A549 (cell line): ENCODE measurements around the gene FAM174B. TPM values are rescaled to one million over a fixed set of nuclear protein-coding genes. Genes with fewer than 3 reads are reported as not detected.

Source experiments
- ATAC-seq, 2 experiments: fragments of 200-7000 bp in 1 of 2; fragments of >200 bp in 1 of 2; cut with Nextera tagmentation in 1 of 2; cut with Tn5 transposase in 1 of 2; 3 replicates each; pipeline versions ENCODE4 v1.8.0 to v1.9.1; 2018 to 2020; ENCODE audit warnings: mild to moderate bottlenecking in 1 of 2, moderate library complexity in 1 of 2
- CTCF ChIA-PET: fragments of 300-600 bp; sonication (Branson Sonifier 250); formaldehyde crosslinking; extraction: SDS; loops from one replicate; lab custom pipeline; 2021; ENCODE audit warnings: antibody characterized with exemption, inconsistent platforms; lab: Yijun Ruan, JAX
- POLR2A ChIA-PET: fragments of 350-600 bp; formaldehyde crosslinking; extraction: SDS; loops from one replicate; lab custom pipeline; 2021; ENCODE audit warnings: antibody characterized with exemption, inconsistent platforms; lab: Yijun Ruan, JAX
- DNase-seq, 2 experiments: peaks; one replicate each; pipeline versions ENCODE4 v3.0.0 to v3.0.0-alpha.2; 2011 to 2016; ENCODE audit warnings: low read depth in 1 of 2, low spot score in 1 of 2
- FAIRE-seq: peaks from 2 replicates; lab custom pipeline; 2011; peaks lifted over from hg19 to GRCh38; lab: Jason Lieb, UNC
- H3K27ac ChIP-seq, 2 experiments: fragments of >200 bp; sonication (Bioruptor Twin); formaldehyde crosslinking; 3 replicates each; pipeline ENCODE4 v1.5.1; 2016 to 2017
- H3K4me1 ChIP-seq: fragments of >200 bp; sonication (Bioruptor Twin); formaldehyde crosslinking; 3 replicates; pipeline ENCODE4 v1.6.1; 2016
- H3K4me2 ChIP-seq: fragments of >200 bp; sonication (Bioruptor Twin); formaldehyde crosslinking; 3 replicates; pipeline ENCODE4 v1.6.1; 2016
- H3K4me3 ChIP-seq: fragments of >200 bp; sonication (Bioruptor Twin); formaldehyde crosslinking; 3 replicates; pipeline ENCODE4 v1.5.1; 2016
- H3K9me3 ChIP-seq: fragments of >200 bp; sonication (Bioruptor Twin); formaldehyde crosslinking; 3 replicates; pipeline ENCODE4 v1.6.1; 2016
- CBX2 ChIP-seq: fragments of 200-600 bp; sonication (generic); IDR thresholded peaks from 2 replicates; pipeline ENCODE4 v1.6.1; 2016; ENCODE audit warnings: low read depth, mild to moderate bottlenecking, borderline replicate concordance
- CHD2 ChIP-seq: fragments of 150-350 bp; IDR thresholded peaks from 2 replicates; pipeline ENCODE4 v1.6.1; 2014; ENCODE audit warnings: low read length; ENCODE audit not compliant: partially characterized antibody
- CHD4 ChIP-seq: fragments of 200-600 bp; sonication (generic); IDR thresholded peaks from 2 replicates; pipeline ENCODE4 v1.6.1; 2016; ENCODE audit warnings: antibody characterized with exemption, mild to moderate bottlenecking, borderline replicate concordance
- EHMT2 ChIP-seq: fragments of 200-600 bp; sonication (generic); IDR thresholded peaks from 2 replicates; pipeline ENCODE4 v1.6.1; 2016; ENCODE audit warnings: antibody characterized with exemption, low read depth, mild to moderate bottlenecking, moderate library complexity
- ESRRA ChIP-seq: fragments of 150-350 bp; IDR thresholded peaks from 2 replicates; pipeline ENCODE4 v1.6.1; 2014; ENCODE audit warnings: mild to moderate bottlenecking, low read length, borderline replicate concordance
- FOXS1 ChIP-seq: fragments of 250-450 bp; sonication (Bioruptor Pico); IDR thresholded peaks from 2 replicates; pipeline ENCODE4 v1.5.0; 2020; ENCODE audit warnings: mild to moderate bottlenecking, moderate library complexity
- HOXA7 ChIP-seq: fragments of 250-450 bp; sonication (Bioruptor Pico); IDR thresholded peaks from 2 replicates; pipeline ENCODE4 v1.5.0; 2020; ENCODE audit warnings: mild to moderate bottlenecking, moderate library complexity
- KDM1A ChIP-seq: fragments of 200-600 bp; sonication (generic); IDR thresholded peaks from 2 replicates; pipeline ENCODE4 v1.6.1; 2016; ENCODE audit warnings: low read depth, mild to moderate bottlenecking
- MYC ChIP-seq: IDR thresholded peaks from 2 replicates; pipeline ENCODE4 v1.6.1; 2012; ENCODE audit warnings: mild to moderate bottlenecking, inconsistent platforms, low read length, improper control_type of control experiment, borderline replicate concordance
- NFE2L2 ChIP-seq: fragments of 150-350 bp; conservative IDR thresholded peaks from 2 replicates; pipeline ENCODE4 v1.6.1; 2014; ENCODE audit warnings: low read length
- NPAS2 ChIP-seq: fragments of 250-450 bp; sonication (Bioruptor Pico); IDR thresholded peaks from 2 replicates; pipeline ENCODE4 v1.8.0; 2022; ENCODE audit warnings: mild to moderate bottlenecking, moderate library complexity, borderline replicate concordance
- NR3C1 ChIP-seq: fragments of >200 bp; sonication (Bioruptor Twin); formaldehyde crosslinking; IDR thresholded peaks from 3 replicates; pipeline ENCODE4 v1.6.1; 2017
- POLR2A ChIP-seq: IDR thresholded peaks from 2 replicates; pipeline ENCODE4 v1.6.1; 2012; ENCODE audit warnings: mild to moderate bottlenecking, low read length
- RAD21 ChIP-seq, 2 experiments: fragments of >200 bp in 1 of 2; sonication (Bioruptor Twin) in 1 of 2; formaldehyde crosslinking in 1 of 2; IDR thresholded peaks in 1 of 2; conservative IDR thresholded peaks in 1 of 2; 2 replicates in 1 of 2; 3 replicates in 1 of 2; pipeline ENCODE4 v1.6.1; 2012 to 2018; ENCODE audit warnings: inconsistent platforms in 1 of 2
- RNF2 ChIP-seq: fragments of 200-600 bp; sonication (generic); IDR thresholded peaks from 2 replicates; pipeline ENCODE4 v1.6.1; 2016; ENCODE audit warnings: low read depth, mild to moderate bottlenecking, antibody characterized with exemption, moderate library complexity, borderline replicate concordance
- SREBF2 ChIP-seq: fragments of 450-650 bp; IDR thresholded peaks from 2 replicates; pipeline ENCODE4 v1.6.1; 2014; ENCODE audit warnings: mild to moderate bottlenecking, moderate library complexity
- ZFP36 ChIP-seq: fragments of 450-650 bp; IDR thresholded peaks from 2 replicates; pipeline ENCODE4 v1.6.1; 2014; ENCODE audit warnings: borderline replicate concordance; ENCODE audit not compliant: partially characterized antibody
- ZNF302 ChIP-seq: fragments of 250-450 bp; sonication (Bioruptor Pico); IDR thresholded peaks from 2 replicates; pipeline ENCODE4 v1.9.0; 2021; ENCODE audit warnings: inconsistent platforms, mild to moderate bottlenecking, moderate library complexity
- WGBS: methylation state at CpG from one replicate; pipeline ENCODE4 v1.1.6; 2017; ENCODE audit errors: missing lambda C conversion rate; 5-methylcytosine and 5-hydroxymethylcytosine counted together
- polyA plus RNA-seq, 4 experiments: library from polyadenylated mRNA; depleted of rRNA in 3 of 4; stranded (reverse); fragments of >200 nt; fragmentation: RNase III in 1 of 4; extraction: RNeasy Plus Mini Kit Qiagen cat#74134 plus additional on column Dnase treatment in 1 of 4; gene quantifications; 2 replicates in 3 of 4; 3 replicates in 1 of 4; pipeline ENCODE4 v1.2.3, GENCODE V29; 2011 to 2017
- TF ChIP-seq, protein P1 (sequence below): IDR thresholded peaks from 2 replicates; pipeline ENCODE4 v1.6.1; 2012
- TF ChIP-seq, protein P2 (sequence below): fragments of 250-450 bp; sonication (Bioruptor Pico); IDR thresholded peaks from 2 replicates; pipeline ENCODE4 v1.5.0; 2021; ENCODE audit warnings: mild to moderate bottlenecking, moderate library complexity, borderline replicate concordance
- TF ChIP-seq, protein P3 (sequence below): fragments of 150-350 bp; IDR thresholded peaks from 2 replicates; pipeline ENCODE4 v1.6.1; 2014; ENCODE audit warnings: low read depth, mild to moderate bottlenecking, low read length

Gene FAM174B
- polyA plus RNA-seq, 2 of the 4 experiments (the other 2 are of a cell fraction), result 4.6 to 13.9 TPM

DNA sequence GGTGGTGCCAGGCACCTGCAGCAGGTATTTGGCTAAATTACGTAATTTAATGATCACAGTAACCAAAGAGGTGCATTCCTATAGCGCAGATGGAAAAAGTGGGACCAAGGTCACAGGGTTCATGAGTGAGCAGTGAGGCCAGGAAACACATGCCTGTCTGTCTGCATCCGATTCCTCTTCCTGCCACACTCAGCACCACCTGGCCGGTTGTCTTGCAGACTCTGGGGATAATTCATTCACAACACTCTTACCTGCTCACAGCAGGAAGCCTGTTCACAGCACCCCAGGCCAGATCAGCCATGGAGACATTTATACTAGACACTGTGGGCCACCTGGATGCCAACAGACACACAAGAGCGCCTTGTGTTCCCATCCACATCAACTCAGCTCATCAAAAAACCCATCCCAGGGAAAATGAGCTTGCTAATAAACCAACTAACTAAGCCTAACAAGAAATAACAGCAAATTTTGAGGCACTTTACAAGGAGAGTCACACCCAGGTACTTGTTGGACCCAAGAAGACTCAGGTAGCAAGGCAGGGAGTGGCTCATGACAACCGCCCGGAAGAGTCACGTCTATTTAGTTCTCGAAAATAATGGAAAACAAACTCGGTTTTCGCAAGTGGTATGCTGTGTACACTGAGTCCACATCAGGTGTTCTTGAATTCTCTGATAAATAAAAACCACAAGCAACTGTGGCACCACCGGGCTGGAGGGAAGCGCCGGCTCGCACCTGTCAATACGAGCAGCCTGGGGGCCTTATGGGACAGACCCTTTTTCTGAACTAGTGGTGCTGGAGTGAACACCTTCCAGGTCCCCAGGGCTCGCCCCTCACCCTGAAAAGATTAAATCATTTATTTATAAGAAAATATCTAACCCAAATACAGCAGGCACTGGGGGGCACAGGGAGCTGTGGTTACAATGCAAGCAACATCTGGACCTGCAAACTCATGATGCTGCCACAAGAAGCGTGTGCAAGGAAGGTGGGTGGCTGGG lies 40.5 kb downstream of the FAM174B start:
- DNase-seq, result no peak
- 90% methylated on average over 18 of the region's 18 CpGs for WGBS
- TF ChIP-seq, protein P1, sequence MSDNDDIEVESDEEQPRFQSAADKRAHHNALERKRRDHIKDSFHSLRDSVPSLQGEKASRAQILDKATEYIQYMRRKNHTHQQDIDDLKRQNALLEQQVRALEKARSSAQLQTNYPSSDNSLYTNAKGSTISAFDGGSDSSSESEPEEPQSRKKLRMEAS, result no peak
- TF ChIP-seq RNF2, result no peak
- TF ChIP-seq NPAS2, result no peak
- TF ChIP-seq HOXA7, result no peak
- TF ChIP-seq RAD21 (conservative IDR thresholded peaks at IDR 0.05 in 1 of 2, IDR thresholded peaks at IDR 0.05 in 1 of 2), result no peak
- TF ChIP-seq CHD2, result no peak
- no peak for TF ChIP-seq SREBF2
- TF ChIP-seq CBX2, result no peak
- no peak for TF ChIP-seq KDM1A
- no peak for TF ChIP-seq FOXS1 (CRISPR knock-in tag)
- no peak for TF ChIP-seq ZNF302 (CRISPR knock-in tag)
- no peak for TF ChIP-seq CHD4
- TF ChIP-seq, protein P2, sequence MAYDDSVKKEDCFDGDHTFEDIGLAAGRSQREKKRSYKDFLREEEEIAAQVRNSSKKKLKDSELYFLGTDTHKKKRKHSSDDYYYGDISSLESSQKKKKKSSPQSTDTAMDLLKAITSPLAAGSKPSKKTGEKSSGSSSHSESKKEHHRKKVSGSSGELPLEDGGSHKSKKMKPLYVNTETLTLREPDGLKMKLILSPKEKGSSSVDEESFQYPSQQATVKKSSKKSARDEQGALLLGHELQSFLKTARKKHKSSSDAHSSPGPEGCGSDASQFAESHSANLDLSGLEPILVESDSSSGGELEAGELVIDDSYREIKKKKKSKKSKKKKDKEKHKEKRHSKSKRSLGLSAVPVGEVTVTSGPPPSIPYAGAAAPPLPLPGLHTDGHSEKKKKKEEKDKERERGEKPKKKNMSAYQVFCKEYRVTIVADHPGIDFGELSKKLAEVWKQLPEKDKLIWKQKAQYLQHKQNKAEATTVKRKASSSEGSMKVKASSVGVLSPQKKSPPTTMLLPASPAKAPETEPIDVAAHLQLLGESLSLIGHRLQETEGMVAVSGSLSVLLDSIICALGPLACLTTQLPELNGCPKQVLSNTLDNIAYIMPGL (CRISPR knock-in tag), result no peak
- no peak for TF ChIP-seq MYC
- no peak for TF ChIP-seq NFE2L2
- TF ChIP-seq, protein P3, sequence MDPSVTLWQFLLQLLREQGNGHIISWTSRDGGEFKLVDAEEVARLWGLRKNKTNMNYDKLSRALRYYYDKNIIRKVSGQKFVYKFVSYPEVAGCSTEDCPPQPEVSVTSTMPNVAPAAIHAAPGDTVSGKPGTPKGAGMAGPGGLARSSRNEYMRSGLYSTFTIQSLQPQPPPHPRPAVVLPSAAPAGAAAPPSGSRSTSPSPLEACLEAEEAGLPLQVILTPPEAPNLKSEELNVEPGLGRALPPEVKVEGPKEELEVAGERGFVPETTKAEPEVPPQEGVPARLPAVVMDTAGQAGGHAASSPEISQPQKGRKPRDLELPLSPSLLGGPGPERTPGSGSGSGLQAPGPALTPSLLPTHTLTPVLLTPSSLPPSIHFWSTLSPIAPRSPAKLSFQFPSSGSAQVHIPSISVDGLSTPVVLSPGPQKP, result no peak
- TF ChIP-seq, all 56 proteins: peak for 0
- CTCF ChIA-PET, result interaction anchor here (1.0 kb wide), 1 partner anchor 93 kb away, joined by 3 read pairs; no protein-coding TSS in a partner anchor
- Histone ChIP-seq H3K4me2 (no peak overlapping the region), H3K4me3 (no peak overlapping the region), H3K9me3 (no peaks in the 10 kb centered on the region), H3K27ac (no peak overlapping the region), H3K4me1 (peaks cover 24% of the 10 kb centered on the region)
- no peak for ATAC-seq
- POLR2A ChIA-PET, result no interaction called here
- no peak for FAIRE-seq

DNA sequence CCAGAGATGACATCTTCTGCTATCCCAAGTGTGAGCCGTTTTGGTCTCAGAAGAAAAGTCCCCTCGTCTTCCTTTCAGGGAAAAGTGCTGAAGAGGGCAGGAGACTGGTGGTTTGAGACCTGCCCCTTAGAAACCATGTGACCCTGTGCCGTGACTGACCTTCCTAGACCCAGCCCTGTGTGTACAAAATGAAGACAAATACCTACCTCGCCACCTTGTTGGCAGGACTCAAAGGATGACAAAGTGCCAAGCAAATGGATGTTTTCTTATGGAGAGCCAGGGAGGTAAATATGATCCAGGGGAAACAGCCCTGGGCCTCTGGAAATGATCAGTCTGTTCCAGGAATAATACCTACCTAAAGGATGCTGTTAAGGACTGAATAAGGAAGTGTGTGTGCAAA lies 41.3 kb downstream of the FAM174B start:
- WGBS, result 54% methylated on average over 4 of the region's 4 CpGs
- no peak for TF ChIP-seq NR3C1
- TF ChIP-seq, all 56 proteins: peak for 0
- POLR2A ChIA-PET, result no interaction called here
- H3K9me3 ChIP-seq, result no peaks in the 10 kb centered on the region
- FAIRE-seq, result no peak
- no peak overlapping the region for H3K4me2 ChIP-seq
- ATAC-seq, result no peak
- H3K4me3 ChIP-seq, result no peak overlapping the region
- peaks cover 20% of the 10 kb centered on the region for H3K4me1 ChIP-seq
- CTCF ChIA-PET, result no interaction called here
- no peak overlapping the region for H3K27ac ChIP-seq
- no peak for DNase-seq

GRCh38 chr15:92613841-92614240 lies 41.7 kb downstream of the FAM174B start:
- ChIA-PET POLR2A (no interaction called here), CTCF (no interaction called here)
- no peak for DNase-seq
- H3K4me1 ChIP-seq, result peaks cover 20% of the 10 kb centered on the region
- no peaks in the 10 kb centered on the region for H3K9me3 ChIP-seq
- H3K27ac ChIP-seq, result no peak overlapping the region
- ATAC-seq, result no peak
- 81% methylated on average over 7 of the region's 7 CpGs for WGBS
- TF ChIP-seq ZFP36, result no peak
- TF ChIP-seq EHMT2, result no peak
- no peak for TF ChIP-seq POLR2A
- TF ChIP-seq ESRRA, result no peak
- no peak for TF ChIP-seq RNF2
- FAIRE-seq, result no peak
- H3K4me2 ChIP-seq, result no peak overlapping the region
- H3K4me3 ChIP-seq, result no peak overlapping the region
